Measurements from ENCODE around the gene YIF1A. TPM values are rescaled to one million over a fixed set of nuclear protein-coding genes. Genes with fewer than 3 reads are reported as not detected.
"Not testable (repeated sequence)": the region's sequence is repeated elsewhere in the genome, so short reads cannot be mapped to it uniquely, and the experiment has no call there.

YIF1A gene
- polyA plus RNA-seq, 3 donors: 44.4 to 49.6 (median 45.8) TPM

DNA sequence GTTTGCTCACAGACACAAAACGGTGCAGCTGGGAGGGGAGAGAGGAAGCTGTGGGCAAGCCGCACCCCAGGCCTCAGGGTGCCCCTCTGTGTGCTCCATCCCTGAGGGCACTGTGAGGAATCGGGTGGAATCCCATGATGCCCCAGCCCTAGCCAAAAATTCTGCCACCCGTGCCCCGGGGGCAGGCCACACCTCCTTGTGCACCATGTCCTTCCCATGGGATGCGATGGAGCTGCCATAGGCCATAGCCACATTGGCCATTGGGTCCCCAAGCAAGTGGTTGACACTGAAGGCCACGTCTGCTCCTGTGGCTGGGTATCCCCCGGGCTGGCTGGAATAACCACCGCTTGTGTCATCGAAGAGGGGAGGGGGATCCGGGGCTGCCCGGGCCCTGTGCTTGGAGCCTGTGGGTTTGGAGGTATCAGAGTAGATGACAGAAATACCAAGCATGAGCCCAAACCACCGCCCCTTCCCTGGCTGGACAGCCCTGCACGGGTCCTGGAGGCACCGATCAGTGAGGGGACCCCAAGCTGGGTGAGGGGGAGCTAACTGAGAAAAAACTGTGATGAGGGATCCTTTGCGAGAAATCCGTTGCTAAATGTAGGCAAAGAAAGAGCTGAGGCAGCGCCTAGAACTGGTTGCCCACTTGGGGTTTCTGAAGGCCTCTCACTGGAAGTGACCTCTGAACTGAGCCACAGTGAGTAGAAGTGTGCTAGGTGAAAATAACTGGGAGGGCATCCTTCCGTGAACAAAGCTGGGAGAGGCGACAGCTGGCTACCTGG is 863 bp downstream of the YIF1A start:
- DNase-seq (ENCODE audit: low read depth in 3 of 3, low spot score in 2 of 3): no peak

DNA sequence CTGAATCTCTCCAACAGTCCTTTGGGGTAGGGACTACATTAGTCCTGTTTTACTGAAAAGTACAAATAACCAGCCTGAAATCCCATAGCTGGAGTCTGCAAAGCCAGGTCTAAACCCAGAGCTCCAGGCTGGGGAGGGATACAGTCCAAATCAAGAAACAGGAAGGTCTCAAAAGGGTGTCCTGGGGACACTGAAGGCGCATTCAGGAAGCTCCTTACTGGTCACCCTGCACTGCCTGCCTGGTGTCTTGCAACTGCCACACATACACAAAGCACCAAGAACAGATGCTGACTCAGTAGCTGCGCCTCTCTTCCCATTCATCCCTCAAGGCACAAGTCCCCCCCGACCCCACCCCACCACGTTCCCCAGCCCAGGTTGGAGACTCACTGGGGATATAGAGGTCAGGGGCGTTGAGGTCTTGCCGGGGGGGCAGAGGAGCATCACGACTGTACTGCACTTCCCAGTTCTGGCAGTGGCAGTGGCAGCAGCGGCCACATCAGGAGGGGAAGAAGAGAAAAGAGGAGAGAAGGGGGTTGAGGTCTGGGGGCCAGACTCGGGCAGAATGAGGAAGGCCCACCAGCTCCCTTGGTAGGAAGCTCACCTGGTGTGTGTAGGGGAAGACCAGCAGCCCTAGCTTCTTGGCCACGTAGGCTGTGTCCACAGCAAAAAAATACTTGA is 1.6 kb downstream of the YIF1A start:
- DNase-seq (ENCODE audit: low read depth in 3 of 3, low spot score in 2 of 3): no peak

DNA sequence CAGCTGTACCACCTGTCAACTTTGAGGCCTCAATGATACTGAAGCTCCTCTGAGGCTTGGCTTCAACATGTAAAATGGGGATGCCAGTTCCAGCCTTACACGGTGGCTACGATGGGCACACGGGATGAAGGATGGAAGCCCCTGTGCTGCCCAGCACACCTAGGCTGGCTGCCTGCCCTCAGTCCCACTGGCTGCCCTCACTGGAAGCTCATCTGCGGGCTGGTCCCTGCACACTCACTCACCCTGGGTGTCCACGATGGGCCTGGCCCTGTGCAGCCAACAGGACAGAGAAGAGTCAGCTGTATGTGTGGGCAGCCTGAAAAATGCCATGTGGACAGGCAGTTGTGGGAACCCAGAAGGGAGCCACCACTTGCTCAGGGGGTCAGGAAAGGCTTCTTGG is 2.2 kb downstream of the YIF1A start:
- no peak for DNase-seq (ENCODE audit: low read depth in 3 of 3, low spot score in 2 of 3)

DNA sequence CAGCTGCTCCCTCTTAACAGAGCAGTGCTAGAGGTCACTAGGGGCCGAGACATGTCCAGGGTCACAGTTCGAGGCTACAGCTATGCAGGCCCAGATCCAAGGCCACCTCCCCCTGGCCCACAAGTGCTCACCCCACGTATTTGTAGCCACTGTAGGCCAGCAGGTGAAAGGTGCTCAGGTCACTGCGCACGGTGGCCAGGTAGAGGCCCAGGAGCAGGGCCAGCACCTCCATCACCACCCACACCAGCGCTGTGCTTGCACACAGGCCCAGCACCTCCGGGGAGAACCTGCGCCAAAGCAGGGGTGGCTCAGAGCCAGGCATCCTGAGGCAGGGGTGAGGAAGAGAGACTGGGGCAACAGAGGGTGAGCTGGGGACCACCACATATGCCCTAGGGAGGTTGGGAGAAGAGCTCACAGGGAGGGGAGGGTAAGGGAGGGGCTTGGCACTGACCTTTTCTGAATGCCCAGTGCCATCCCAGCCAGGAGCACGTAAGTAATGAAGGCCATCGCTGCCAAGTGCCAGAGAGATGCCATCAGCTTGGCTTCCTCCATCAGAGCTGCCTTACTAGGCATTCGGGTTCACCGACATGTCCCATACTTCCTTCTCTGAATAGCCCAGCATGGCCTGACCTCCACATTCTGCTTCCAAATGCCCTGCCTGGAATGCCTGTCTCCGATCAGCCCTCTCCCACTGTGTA is 3.5 kb downstream of the YIF1A start:
- DNase-seq (ENCODE audit: low read depth in 3 of 3, low spot score in 2 of 3): no peak

DNA sequence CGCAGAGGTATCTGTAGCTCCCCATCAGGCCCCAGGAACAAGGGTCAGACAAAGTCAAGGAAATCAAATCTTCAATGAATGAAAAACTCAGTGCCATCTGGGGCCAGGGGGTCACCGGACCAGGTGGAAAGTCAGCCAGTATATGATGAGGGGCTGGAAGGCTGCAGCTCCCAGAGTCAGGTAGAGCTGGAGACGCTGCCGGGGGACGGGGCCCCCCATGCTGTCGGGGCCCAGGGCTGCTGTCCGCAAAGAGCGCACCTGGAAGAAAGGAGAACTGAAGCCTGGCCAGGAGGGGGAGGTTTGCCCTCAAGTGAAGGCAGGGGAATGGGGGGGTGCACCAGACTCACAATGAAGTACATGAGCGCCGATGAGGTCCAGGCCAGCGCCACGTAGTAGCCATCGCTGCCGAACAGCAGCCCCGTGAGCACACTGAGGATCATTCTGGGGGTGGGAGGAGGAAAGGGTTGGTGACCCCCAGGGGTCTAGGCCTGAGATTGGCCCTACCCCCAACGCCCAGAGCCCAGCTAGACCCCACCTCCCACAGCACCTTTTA is 4.3 kb downstream of the YIF1A start:
- no peak for DNase-seq (ENCODE audit: low read depth in 3 of 3, low spot score in 2 of 3)

DNA sequence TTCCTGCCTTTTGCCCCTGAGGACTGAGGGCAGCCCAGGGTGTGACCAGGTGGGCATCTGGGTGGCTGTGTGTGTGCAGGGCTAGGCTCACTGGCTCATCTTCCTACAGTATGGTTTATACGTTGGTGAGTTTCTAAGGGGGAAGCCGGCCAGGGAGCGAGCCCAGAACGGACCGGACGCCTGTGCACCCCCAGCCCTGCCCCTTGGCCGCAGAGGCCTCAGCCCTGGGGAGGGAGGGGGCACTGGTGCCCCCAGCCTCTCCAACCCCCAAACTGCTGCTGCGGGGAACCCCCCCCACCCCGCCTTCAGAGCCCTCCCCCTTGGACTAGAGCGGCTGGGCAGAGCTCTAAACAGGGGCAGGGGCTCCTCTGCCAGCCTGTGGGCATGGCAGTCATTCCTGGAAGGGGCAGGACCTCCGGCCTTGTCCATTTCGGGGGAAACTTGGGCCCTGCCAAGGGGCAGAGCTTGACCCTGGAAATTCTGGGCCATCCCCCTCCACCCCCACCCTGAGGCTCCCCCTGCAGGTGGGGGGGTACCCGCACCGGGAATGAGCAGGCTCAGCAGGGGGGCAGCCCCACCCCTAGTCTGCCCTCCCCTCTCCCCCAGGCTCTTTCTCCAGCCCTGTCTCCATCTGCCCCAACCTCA is 5.4 kb downstream of the YIF1A start:
- DNase-seq (ENCODE audit: low read depth in 3 of 3, low spot score in 2 of 3): no peak

DNA sequence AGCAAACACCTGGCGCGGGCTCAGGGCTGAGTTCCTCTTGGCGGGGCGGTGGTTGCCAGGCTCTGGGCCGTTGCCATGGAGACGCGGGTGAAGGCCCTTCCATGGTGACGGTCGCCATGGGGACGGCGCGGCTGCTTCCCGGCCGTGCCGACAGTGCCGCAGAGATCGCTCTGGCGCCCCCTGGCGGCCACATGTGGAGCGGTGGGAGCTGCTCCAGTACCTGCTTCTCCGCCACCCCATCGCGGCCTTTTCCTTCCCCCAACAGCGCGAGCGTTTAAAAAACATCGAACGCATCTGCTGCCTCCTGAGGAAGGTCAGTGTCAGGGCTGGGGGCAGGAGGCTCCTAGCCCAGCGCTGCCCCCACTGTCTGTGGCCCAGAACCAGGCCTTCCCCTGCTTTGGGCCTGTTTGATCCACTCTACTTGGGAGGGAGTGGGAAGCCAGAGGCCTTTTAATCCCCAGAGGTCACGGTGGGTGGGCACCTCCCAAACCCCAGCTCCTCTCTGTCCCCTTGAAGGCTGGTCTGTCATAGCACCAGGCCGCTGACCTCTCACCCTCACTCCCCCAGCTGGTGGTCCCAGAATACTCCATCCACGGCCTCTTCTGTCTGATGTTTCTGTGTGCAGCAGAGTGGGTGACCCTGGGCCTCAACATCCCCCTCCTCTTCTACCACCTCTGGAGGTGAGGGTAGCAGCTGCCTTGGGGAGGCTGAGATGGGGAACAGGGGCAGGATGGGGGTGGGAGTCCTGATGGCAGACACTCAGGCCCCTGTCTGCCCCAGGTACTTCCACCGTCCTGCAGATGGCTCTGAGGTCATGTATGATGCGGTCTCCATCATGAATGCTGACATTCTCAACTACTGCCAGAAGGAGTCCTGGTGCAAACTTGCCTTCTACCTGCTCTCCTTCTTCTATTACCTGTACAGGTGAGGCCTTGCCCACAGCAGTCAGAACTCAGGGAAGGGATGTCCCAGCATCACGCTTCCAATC is 6.2 kb downstream of the YIF1A start:
- peak; percentile 83 to 96 (median 90) for DNase-seq (ENCODE audit: low read depth in 3 of 3, low spot score in 2 of 3)

DNA sequence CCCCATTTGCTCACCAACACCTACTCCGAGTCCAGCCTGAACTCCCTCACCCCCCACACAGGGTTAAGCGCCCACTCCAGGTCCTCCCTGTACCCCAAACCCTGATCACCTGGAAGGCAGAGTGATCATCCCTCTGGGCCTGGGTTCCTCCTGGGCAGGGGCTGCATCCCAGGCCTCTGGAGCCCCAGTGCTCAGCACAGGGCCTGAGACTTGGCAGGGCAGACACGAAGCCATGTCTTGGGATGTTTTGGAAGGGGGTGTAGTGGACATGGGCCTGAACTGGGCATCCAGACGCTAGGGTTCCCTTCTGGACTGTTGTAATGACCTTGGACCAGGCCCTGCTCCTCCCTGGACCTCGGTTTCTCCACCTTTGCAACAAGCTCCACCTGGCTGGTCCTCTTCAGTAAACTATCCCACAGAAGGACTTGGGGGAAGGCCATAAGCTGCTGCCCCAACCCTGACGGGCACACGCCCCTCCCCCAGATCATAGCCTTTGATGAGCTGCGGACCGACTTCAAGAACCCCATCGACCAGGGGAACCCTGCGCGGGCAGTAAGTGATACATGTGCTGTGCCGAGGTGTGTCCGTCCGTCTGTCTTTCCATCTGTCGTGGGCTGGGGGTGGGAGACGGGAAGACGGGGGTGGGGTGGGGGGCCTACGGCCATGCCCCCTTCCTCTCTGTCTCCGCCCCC is 7.0 kb downstream of the YIF1A start:
- no peak for DNase-seq (ENCODE audit: low read depth in 3 of 3, low spot score in 2 of 3)

DNA sequence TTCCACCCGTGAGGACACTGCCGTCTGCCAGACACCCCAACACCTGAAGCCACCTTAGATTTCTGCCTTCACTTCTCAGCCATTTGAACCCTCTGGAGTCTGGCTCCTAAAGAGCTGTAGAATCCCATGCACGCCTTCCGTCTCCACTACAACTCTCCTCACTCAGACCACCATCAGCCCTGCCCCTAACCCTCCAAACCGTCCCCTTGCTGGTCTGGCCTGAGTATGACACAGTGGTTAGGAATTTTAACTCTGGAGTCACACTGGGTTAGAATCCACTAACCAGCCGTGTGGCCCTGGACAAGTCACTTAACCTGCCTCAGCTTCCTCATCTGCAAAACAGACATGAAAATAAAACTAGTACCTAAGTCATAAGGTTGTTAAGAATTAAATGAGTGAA is 7.9 kb downstream of the YIF1A start:
- no peak for DNase-seq (ENCODE audit: low read depth in 3 of 3, low spot score in 2 of 3)

DNA sequence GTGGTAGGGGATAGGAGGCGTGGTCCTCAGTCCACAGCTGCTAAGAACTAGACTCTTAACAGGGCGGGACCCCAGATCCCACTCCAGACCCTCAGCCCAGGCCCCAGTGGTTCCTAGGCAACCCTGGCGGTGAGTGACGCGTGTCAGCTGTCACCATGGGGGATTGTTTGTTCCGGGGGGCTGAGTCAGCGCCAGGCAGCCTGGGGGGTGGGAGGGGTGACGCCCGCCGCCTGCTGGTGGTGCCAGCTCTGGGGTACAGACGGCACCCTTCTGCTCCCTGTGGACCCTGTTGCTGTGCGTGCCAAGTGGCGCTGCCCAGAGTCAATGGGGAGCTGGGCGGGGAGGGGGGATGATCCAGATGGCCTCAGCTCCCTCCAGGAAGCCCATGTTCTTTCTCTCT is 8.5 kb downstream of the YIF1A start:
- DNase-seq (ENCODE audit: low read depth in 3 of 3, low spot score in 2 of 3): no peak

DNA sequence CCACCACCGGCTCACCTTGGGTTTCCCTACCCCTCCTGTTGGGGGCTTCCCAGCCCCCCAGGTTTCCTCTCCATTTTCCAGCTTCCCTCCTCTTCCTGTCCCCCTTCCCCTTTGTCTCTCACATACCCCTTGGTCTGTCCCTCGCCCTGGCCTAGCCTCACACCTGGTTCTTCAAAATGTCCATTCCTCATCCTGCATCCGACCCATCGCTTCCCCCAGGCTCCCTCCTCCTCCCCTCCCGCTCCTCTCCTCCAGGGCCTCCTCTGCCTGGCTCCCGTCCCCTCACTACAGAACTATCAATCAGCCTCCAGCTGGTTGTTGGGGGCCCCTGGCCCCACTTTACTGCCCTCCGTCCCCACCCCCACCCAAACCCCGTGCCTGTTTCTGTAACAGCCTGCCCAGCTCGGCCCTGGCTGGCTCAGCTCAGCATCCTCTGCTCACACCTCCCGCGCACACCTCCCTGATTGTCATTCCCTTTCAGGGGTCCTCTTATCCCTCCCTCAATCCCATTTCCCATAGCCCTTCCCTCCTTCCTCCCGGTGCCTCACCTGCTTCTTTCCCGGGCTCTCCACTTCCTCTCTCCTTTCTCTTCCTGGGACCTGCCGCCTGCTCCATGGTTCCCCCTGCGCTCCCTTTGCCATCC is 9.7 kb downstream of the YIF1A start:
- DNase-seq (ENCODE audit: low read depth in 3 of 3, low spot score in 2 of 3): no peak

DNA sequence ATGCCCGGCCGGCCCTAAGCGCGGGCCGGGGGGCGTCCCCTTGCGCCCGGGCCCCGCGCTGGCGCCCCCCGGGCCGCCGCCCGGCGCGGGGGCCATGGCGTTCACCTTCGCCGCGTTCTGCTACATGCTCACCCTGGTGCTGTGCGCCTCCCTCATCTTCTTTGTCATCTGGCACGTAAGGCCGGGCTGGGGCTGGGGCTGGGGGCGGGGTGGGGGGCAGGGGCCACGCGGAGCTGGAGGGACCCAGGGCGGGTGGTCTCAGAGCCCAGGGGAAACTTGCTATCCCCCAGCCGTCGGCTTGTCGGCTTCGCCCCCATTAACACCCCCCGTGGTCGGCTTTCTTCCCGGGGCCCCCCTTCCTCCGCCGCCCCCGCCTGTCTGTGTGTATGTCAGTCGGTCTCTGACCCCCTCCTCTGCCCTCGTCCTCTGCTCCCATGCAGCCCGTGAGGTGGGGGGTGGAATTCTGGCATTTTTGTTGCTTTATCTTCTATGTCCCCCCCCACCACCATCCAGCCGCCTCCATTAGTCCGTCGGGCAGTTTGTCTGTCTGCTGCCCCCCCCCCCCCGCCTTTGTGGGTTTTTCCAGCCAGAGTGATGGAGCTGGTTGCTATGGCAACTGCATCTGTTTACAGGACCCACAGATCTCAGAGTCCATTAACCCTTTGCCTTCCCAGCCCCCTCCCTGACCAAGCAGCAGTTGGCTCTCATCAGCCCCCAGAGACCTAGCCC is 10.4 kb downstream of the YIF1A start:
- no peak for DNase-seq (ENCODE audit: low read depth in 3 of 3, low spot score in 2 of 3)

DNA sequence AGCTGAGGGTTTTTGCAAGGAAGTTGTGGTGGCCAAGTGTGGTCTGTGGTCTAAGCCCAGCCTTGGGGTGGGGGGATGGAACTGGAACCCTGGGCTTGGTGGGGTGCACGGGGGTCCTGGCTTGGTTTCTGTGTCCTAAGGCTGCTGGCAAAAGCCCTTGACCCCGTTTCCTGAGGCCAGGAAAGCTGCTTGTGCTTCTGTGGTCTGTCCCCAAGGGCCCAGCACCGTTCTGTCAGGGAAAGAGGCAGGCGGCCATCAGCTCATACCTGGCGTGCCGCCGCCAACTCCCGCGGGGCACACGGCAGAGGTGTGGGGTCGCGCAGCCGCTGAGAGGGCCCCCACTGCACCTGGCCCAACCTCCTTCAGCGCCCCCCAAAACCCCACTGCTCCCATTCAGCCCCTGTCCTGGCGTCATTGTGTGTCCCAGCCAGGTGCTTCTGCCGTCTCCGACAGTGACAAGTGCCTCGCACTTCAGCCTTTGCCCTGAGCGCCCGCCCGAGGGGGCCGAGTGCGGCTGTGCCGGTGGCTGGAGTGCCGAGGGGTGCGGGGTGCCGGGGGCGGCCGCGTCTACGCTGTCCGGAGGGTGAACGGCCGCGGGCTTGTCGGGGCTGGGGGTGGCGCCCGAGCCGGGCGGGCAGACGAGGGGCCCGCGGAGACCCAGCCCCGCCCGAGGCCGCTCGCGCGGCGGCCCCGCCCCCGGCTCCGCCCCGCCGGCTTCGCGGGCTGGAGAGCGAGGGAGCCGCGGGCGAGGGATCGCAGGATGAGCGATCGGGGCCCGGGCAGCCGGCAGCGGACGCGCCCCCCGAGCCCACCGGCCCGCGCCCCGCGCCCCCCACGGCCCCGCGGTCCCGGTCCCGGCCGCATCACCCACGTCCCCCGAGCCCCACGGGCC is 11.2 kb downstream of the YIF1A start, which contains the start of gene CNIH2:
TSS of gene CNIH2 (plus strand) at position 705 of the 892 bp plus-strand sequence. CDS start 282 bp downstream, outside the sequence.
- no peak for DNase-seq (ENCODE audit: low read depth in 3 of 3, low spot score in 2 of 3)

DNA sequence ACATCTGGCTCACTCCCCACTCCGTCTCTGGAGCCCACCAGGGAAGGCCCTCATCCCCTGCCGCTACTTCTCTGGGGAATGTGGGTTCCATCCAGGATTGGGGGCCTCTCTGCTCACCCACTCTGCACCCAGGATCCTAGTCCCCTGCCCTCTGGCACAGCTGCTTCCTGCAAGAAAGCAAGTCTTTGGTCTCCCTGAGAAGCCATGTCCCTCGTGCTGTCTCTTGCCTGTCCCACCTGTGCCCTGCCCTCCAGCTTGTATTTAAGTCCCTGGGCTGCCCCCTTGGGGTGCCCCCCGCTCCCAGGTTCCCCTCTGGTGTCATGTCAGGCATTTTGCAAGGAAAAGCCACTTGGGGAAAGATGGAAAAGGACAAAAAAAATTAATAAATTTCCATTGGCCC is 11.9 kb downstream of the YIF1A start:
- DNase-seq (ENCODE audit: low read depth in 3 of 3, low spot score in 2 of 3): not testable (repeated sequence)

DNA sequence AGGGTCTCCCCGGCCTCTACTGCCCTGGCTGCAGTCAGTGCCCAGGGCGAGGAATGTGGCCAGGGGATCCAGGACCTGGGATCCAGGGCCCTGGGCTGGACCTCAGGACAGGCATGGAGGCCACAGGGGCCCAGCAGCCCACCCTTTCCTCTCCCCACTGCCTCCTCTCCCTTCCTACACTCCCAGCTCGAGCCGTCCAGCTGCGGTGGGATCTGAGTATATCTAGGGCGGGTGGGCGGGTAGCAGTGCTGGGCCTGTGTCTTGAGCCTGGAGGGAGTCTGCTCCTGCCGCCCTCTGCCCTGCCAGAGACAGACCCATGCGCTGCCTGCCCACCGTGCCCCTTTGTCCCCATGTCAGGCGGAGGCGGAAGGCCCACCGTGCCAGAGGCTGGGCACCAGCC is 12.3 kb downstream of the YIF1A start:
- not testable (repeated sequence) for DNase-seq (ENCODE audit: low read depth in 3 of 3, low spot score in 2 of 3)

DNA sequence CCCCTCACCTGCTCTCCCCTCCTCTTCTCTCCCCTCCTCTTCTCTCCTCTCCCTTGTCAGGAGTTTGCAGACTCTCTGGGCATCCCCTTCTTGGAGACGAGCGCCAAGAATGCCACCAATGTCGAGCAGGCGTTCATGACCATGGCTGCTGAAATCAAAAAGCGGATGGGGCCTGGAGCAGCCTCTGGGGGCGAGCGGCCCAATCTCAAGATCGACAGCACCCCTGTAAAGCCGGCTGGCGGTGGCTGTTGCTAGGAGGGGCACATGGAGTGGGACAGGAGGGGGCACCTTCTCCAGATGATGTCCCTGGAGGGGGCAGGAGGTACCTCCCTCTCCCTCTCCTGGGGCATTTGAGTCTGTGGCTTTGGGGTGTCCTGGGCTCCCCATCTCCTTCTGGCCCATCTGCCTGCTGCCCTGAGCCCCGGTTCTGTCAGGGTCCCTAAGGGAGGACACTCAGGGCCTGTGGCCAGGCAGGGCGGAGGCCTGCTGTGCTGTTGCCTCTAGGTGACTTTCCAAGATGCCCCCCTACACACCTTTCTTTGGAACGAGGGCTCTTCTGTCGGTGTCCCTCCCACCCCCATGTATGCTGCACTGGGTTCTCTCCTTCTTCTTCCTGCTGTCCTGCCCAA is 12.8 kb downstream of the YIF1A start:
- no peak for DNase-seq (ENCODE audit: low read depth in 3 of 3, low spot score in 2 of 3)
